Prostate gland (tissue), 2 donors: Measurements from ENCODE around the gene ZNRF2.

ENCODE experiments used
- CTCF ChIP-seq, 4 experiments: fragments of 200-600 bp in 2 of 4; fragments of 450-650 bp in 2 of 4; sonication (generic) in 2 of 4; IDR thresholded peaks; 1 replicate in 3 of 4; 2 replicates in 1 of 4; pipeline ENCODE4 v1.5.1; 2016 to 2019; ENCODE audit warnings: antibody characterized with exemption in 4 of 4, mild to moderate bottlenecking in 2 of 4, moderate library complexity in 2 of 4
- POLR2A ChIP-seq: fragments of 450-650 bp; IDR thresholded peaks from one replicate; pipeline ENCODE4 v1.6.1; 2016; ENCODE audit warnings: antibody characterized with exemption, mild to moderate bottlenecking

GRCh38 chr7:30244340-30244739 lies 40.1 kb upstream of the ZNRF2 start:
- TF ChIP-seq CTCF (IDR thresholded peaks at IDR 0.05) (no peak), POLR2A (no peak)
